ENCODE data around the gene LRRC10. TPM values are rescaled to one million over a fixed set of nuclear protein-coding genes. Genes with fewer than 3 reads are reported as not detected.

The LRRC10 gene
- total RNA-seq, 1 experiment from 2014 or later, result not detected

DNA sequence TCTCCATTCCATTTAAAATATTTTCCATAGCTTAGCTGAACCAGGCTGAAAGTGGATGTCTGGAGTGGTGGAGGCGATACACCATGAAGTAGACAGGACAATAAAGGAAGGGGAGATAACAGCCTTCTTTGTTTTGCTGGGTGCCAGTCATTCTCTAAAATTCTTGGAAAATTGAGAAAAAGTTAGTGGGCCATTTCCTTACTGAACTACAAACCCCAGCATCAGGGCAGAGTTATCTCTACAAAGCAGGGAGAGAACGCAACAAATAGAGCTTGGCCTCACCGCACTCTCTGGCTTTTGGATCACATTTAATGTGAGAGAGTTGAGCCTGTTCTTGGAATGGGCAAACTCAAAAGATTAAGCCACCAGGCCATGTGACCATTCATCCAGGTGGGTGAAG, 41.2 kb upstream of the LRRC10 start:
- ChIA-PET CTCF (no interaction called here), POLR2A (ENCODE audit: unreplicated experiment) (no interaction called here)
- TF ChIP-seq, protein P1, sequence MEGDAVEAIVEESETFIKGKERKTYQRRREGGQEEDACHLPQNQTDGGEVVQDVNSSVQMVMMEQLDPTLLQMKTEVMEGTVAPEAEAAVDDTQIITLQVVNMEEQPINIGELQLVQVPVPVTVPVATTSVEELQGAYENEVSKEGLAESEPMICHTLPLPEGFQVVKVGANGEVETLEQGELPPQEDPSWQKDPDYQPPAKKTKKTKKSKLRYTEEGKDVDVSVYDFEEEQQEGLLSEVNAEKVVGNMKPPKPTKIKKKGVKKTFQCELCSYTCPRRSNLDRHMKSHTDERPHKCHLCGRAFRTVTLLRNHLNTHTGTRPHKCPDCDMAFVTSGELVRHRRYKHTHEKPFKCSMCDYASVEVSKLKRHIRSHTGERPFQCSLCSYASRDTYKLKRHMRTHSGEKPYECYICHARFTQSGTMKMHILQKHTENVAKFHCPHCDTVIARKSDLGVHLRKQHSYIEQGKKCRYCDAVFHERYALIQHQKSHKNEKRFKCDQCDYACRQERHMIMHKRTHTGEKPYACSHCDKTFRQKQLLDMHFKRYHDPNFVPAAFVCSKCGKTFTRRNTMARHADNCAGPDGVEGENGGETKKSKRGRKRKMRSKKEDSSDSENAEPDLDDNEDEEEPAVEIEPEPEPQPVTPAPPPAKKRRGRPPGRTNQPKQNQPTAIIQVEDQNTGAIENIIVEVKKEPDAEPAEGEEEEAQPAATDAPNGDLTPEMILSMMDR (conservative IDR thresholded peaks at IDR 0.05), result no peak
- no peak for TF ChIP-seq EZH2 (IDR thresholded peaks at IDR 0.05; ENCODE audit: low read depth)
- BruUV-seq (replicated peaks), result no TSS peak
- no peak overlapping the region for H3K4me2 ChIP-seq
- H3K79me2 ChIP-seq (ENCODE audit: low read depth), result no peaks in the 10 kb centered on the region
- no peaks in the 10 kb centered on the region for H3F3A ChIP-seq (ENCODE audit: insufficient read depth, low read depth)
- H3K4me3 ChIP-seq, result no peak overlapping the region
- H3K27ac ChIP-seq, result no peak overlapping the region
- H3K4me1 ChIP-seq (replicated peaks; ENCODE audit: insufficient read depth), result no peaks in the 10 kb centered on the region
- intact Hi-C loops (cut with micrococcal nuclease; ENCODE audit: unreplicated experiment), result no loop called here
- H3K9me3 ChIP-seq (ENCODE audit: insufficient read depth, low read depth), result no peaks in the 10 kb centered on the region; the same call in 1 of the 2 replicates
- DNase-seq, result no peak
- no peak overlapping the region for H2AFZ ChIP-seq
- H4K20me1 ChIP-seq (ENCODE audit: insufficient read depth), result no peaks in the 10 kb centered on the region
- H3K9me2 ChIP-seq (ENCODE audit: insufficient read depth), result no peaks in the 10 kb centered on the region
- H3K36me3 ChIP-seq (ENCODE audit: low read depth), result no peaks in the 10 kb centered on the region
- H3K27me3 ChIP-seq (ENCODE audit: insufficient read depth, low read depth), result no peaks in the 10 kb centered on the region

DNA sequence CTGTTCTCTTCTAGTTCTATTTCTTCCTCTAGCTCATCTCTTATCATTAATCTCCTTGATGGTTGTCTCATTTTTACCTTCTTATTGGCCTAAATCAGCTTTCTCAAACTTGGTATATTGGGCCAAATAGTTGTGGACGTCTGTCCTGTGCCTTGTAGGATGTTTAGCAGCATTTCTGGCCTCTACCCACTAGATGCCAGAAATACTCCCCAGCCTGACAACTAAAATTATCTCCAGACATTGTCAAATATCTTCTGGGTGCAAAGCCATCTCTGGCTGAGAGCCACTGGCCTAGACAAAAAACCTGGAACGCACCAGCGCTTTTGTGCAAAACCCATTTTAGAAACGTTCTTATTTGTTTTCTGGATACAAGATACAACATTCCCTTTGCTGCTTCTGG, 38.8 kb upstream of the LRRC10 start:
- H3K4me2 ChIP-seq, result no peak overlapping the region
- no peak overlapping the region for H2AFZ ChIP-seq
- CTCF ChIA-PET, result no interaction called here
- H3K36me3 ChIP-seq (ENCODE audit: low read depth), result no peaks in the 10 kb centered on the region
- intact Hi-C loops (cut with micrococcal nuclease; ENCODE audit: unreplicated experiment), result no loop called here
- no peaks in the 10 kb centered on the region for H3K79me2 ChIP-seq (ENCODE audit: low read depth)
- no peaks in the 10 kb centered on the region; the same call in 1 of the 2 replicates for H3K9me3 ChIP-seq (ENCODE audit: insufficient read depth, low read depth)
- no peak for DNase-seq
- no TSS peak for BruUV-seq (replicated peaks)
- H3K27ac ChIP-seq, result no peak overlapping the region
- no peaks in the 10 kb centered on the region for H3K4me1 ChIP-seq (replicated peaks; ENCODE audit: insufficient read depth)
- TF ChIP-seq, protein P1 (conservative IDR thresholded peaks at IDR 0.05), result no peak
- TF ChIP-seq EZH2 (IDR thresholded peaks at IDR 0.05; ENCODE audit: low read depth), result no peak
- H3K27me3 ChIP-seq (ENCODE audit: insufficient read depth, low read depth), result no peaks in the 10 kb centered on the region
- no peaks in the 10 kb centered on the region for H4K20me1 ChIP-seq (ENCODE audit: insufficient read depth)
- H3K4me3 ChIP-seq, result no peak overlapping the region
- no peaks in the 10 kb centered on the region for H3K9me2 ChIP-seq (ENCODE audit: insufficient read depth)
- no peaks in the 10 kb centered on the region for H3F3A ChIP-seq (ENCODE audit: insufficient read depth, low read depth)
- POLR2A ChIA-PET (ENCODE audit: unreplicated experiment), result no interaction called here

DNA sequence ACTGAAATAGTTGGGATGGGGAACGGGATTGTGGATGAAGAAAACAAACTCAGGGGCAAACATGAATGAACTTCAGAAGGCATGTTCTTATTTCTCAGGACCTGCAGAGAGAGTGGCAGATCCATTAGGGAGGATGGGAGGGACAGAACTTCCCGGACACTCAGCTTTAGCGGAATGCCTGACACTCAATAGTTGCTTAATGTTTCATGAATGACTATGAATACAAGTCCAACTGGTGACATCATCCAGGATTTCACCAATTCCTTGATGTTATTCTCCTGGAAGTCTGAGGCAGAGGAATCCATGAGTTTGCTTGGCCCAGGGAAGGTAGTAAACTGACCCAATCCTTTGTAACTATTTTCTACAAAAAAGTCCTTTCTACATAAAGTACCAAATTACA, 37.8 kb upstream of the LRRC10 start:
- TF ChIP-seq, protein P1 (conservative IDR thresholded peaks at IDR 0.05), result no peak
- no peak for TF ChIP-seq EZH2 (IDR thresholded peaks at IDR 0.05; ENCODE audit: low read depth)

More for the DNA sequence above, 37.8 kb upstream of the LRRC10 start:
- Histone ChIP-seq H3K4me1 (replicated peaks; ENCODE audit: insufficient read depth) (no peaks in the 10 kb centered on the region), H3K4me3 (no peak overlapping the region), H3K27me3 (ENCODE audit: insufficient read depth, low read depth) (no peaks in the 10 kb centered on the region), H3K4me2 (no peak overlapping the region), H3K79me2 (ENCODE audit: low read depth) (no peaks in the 10 kb centered on the region), H4K20me1 (ENCODE audit: insufficient read depth) (no peaks in the 10 kb centered on the region), H3F3A (ENCODE audit: insufficient read depth, low read depth) (no peaks in the 10 kb centered on the region), H3K36me3 (ENCODE audit: low read depth) (no peaks in the 10 kb centered on the region), H2AFZ (no peak overlapping the region), H3K27ac (no peak overlapping the region), H3K9me2 (ENCODE audit: insufficient read depth) (no peaks in the 10 kb centered on the region), H3K9me3 (ENCODE audit: insufficient read depth, low read depth) (no peaks in the 10 kb centered on the region)
- no TSS peak for BruUV-seq (replicated peaks)
- intact Hi-C loops (cut with micrococcal nuclease; ENCODE audit: unreplicated experiment), result no loop called here
- CTCF ChIA-PET, result no interaction called here
- DNase-seq, result no peak
- POLR2A ChIA-PET (ENCODE audit: unreplicated experiment), result no interaction called here
